ENCODE results near the gene OLFM3. TPM values are rescaled to one million over a fixed set of nuclear protein-coding genes. Genes with fewer than 3 reads are reported as not detected.

Gene OLFM3
- total RNA-seq, 1 donor from 2014 or later, result not detected

- no peak overlapping the region for H3K27ac Mint-ChIP-seq
Observed at GRCh38 chr1:101757985-101758384, 238.7 kb downstream of the OLFM3 start.

DNA sequence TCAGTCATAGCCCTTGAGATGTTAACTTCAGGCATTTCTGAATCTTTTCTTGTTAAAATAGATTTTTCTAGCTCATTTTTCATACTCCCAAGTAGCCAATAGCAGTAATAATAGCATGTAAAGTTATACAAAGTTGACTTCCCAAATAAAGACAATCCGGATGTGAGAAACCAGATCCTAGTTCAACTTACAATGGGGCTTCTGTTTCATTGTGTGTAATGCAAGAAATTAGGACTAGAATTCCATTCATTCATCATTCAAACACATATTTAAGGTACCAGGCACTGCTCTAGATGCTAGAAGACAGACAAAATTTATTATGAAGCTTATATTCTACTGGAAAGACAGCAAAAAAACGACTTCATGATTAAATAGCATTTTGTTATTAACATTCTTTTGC is 240.3 kb downstream of the OLFM3 start:
- no peak for DNase-seq
- Mint-ChIP-seq H3K4me3 (no peak overlapping the region), H3K36me3 (ENCODE audit: low read depth) (no peaks in the 10 kb centered on the region), H3K27ac (no peak overlapping the region), H3K9me3 (no peaks in the 10 kb centered on the region), H3K4me1 (no peaks in the 10 kb centered on the region), H3K27me3 (no peaks in the 10 kb centered on the region)
- intact Hi-C loops (cut with micrococcal nuclease), result no loop called here

More at GRCh38 chr1:101757985-101758384, 238.7 kb downstream of the OLFM3 start:
- Mint-ChIP-seq H3K9me3 (no peaks in the 10 kb centered on the region), H3K36me3 (ENCODE audit: low read depth) (no peaks in the 10 kb centered on the region), H3K4me1 (no peaks in the 10 kb centered on the region), H3K27me3 (no peaks in the 10 kb centered on the region), H3K4me3 (no peak overlapping the region)
- intact Hi-C loops (cut with micrococcal nuclease), result no loop called here
- DNase-seq, result no peak

Measured in activated CD4-positive, alpha-beta T cell treated with anti-CD3 and anti-CD28 coated beads, Interleukin-2, amount 10 ng/mL, durations not matched to agents 24 days and 14 days (primary cell).